GM18499 (cell line): Measurements from ENCODE around the gene PTCHD1.

Experiments used
- ATAC-seq: cut with Tn5 transposase; IDR thresholded peaks from one replicate; pipeline ENCODE4 v1.9.1; 2021; ENCODE audit warnings: moderate number of reproducible peaks; ENCODE audit not compliant: insufficient read depth, unreplicated experiment

The PTCHD1 gene

GRCh38 chrX:23344904-23345271, 10.2 kb downstream of the PTCHD1 start:
- ATAC-seq = no peak

- ATAC-seq = no peak
These were observed 21.5 kb downstream of the PTCHD1 start for GRCh38 chrX:23356189-23356588.

GRCh38 chrX:23364416-23364815, 29.8 kb downstream of the PTCHD1 start:
- ATAC-seq = no peak

GRCh38 chrX:23365541-23365940, 30.9 kb downstream of the PTCHD1 start:
- ATAC-seq = no peak

- no peak for ATAC-seq
These were observed 32.3 kb downstream of the PTCHD1 start for GRCh38 chrX:23366914-23367313.

GRCh38 chrX:23369027-23369426, 34.4 kb downstream of the PTCHD1 start:
- ATAC-seq = no peak

GRCh38 chrX:23372220-23372902, 37.7 kb downstream of the PTCHD1 start:
- ATAC-seq = no peak

- no peak for ATAC-seq
These were observed 38.6 kb downstream of the PTCHD1 start for GRCh38 chrX:23373129-23373804.

GRCh38 chrX:23374291-23374690, 39.6 kb downstream of the PTCHD1 start:
- ATAC-seq = no peak

- ATAC-seq = no peak
These were observed 41.9 kb downstream of the PTCHD1 start for GRCh38 chrX:23376581-23376980.

GRCh38 chrX:23380581-23380980, 45.9 kb downstream of the PTCHD1 start:
- no peak for ATAC-seq

- ATAC-seq = no peak
These were observed 46.7 kb downstream of the PTCHD1 start for GRCh38 chrX:23381099-23382087.

- ATAC-seq = no peak
These were observed 47.9 kb downstream of the PTCHD1 start for GRCh38 chrX:23382572-23382971.

GRCh38 chrX:23383411-23383810, 48.8 kb downstream of the PTCHD1 start:
- ATAC-seq = no peak

GRCh38 chrX:23385242-23385641, 50.6 kb downstream of the PTCHD1 start:
- ATAC-seq = no peak

GRCh38 chrX:23386260-23386659, 51.6 kb downstream of the PTCHD1 start:
- ATAC-seq = no peak

GRCh38 chrX:23386726-23387125, 52.1 kb downstream of the PTCHD1 start:
- ATAC-seq = no peak

GRCh38 chrX:23387550-23388184, 53.0 kb downstream of the PTCHD1 start:
- ATAC-seq = no peak

GRCh38 chrX:23389196-23389792, 54.6 kb downstream of the PTCHD1 start:
- ATAC-seq = no peak

GRCh38 chrX:23390979-23391378, 56.3 kb downstream of the PTCHD1 start:
- no peak for ATAC-seq
